ENCODE results near the gene TIPRL. TPM values are rescaled to one million over a fixed set of nuclear protein-coding genes. Genes with fewer than 3 reads are reported as not detected.

Gene TIPRL
- total and polyA plus RNA-seq, 2 donors (not counting 1 experiment from before 2014, with no cell fraction given): 5.1 to 24.9 TPM

GRCh38 chr1:168227620-168228019, 48.9 kb downstream of the TIPRL start:
- Histone ChIP-seq H3K36me3 (replicated peaks in 1 of 2; ENCODE audit: control extremely low read depth in 1 of 2, control insufficient read depth in 1 of 2, extremely low read depth in 1 of 2, insufficient read depth in 2 of 2, low read length in 1 of 2) (peaks cover 0 to 31% of the 10 kb centered on the region in 2 experiments), H3K27me3 (replicated peaks in 1 of 4; ENCODE audit: control extremely low read depth in 1 of 4, control insufficient read depth in 3 of 4, insufficient read depth in 4 of 4, low read length in 3 of 4) (no peaks in the 10 kb centered on the region), H4K20me1 (ENCODE audit: control insufficient read depth, insufficient read depth, low read length, poor library complexity, severe bottlenecking) (peaks cover 59% of the 10 kb centered on the region), H2AFZ (ENCODE audit: insufficient read depth, low read depth, low read length, poor library complexity, severe bottlenecking) (no peak overlapping the region), H3K27ac (ENCODE audit: low read length in 2 of 2) (peak overlapping the region in 1 of 2 donors; percentile 91), H3K4me2 (replicated peaks; ENCODE audit: low read depth, low read length, poor library complexity, severe bottlenecking) (peak overlapping the region; percentile 85), H3K9me3 (ENCODE audit: control extremely low read depth in 1 of 3, control insufficient read depth in 2 of 3, insufficient read depth in 1 of 3, low read length in 2 of 3) (no peaks in the 10 kb centered on the region), H3K4me1 (ENCODE audit: control insufficient read depth in 2 of 2, insufficient read depth in 2 of 2, low read length in 2 of 2) (peaks cover 42 to 51% of the 10 kb centered on the region in 2 donors), H3K9ac (ENCODE audit: low read length) (peak overlapping the region; percentile 84), H3K79me2 (ENCODE audit: control insufficient read depth, insufficient read depth, low read length) (peaks cover 69% of the 10 kb centered on the region), H3K4me3 (ENCODE audit: control extremely low read depth in 1 of 5, extremely low read depth in 1 of 5, insufficient read depth in 1 of 5, low read depth in 2 of 5, low read length in 4 of 5) (peak overlapping the region in 4 of 5 experiments; percentile 9 to 89 (median 78))
- no peak for ATAC-seq (ENCODE audit: low read depth)
- Mint-ChIP-seq H3K4me3 (peak overlapping the region; percentile 89), H3K27me3 (no peaks in the 10 kb centered on the region), H3K4me1 (peaks cover 62% of the 10 kb centered on the region), H3K27ac (peak overlapping the region; percentile 98), H3K9me3 (ENCODE audit: insufficient read depth) (no peaks in the 10 kb centered on the region)
- WGBS (ENCODE audit: insufficient coverage): 77% methylated on average over 5 of the region's 7 CpGs
- CTCF ChIA-PET: interaction anchor here (0.7 to 3.3 kb wide), 4 partner anchors 8 to 1121 kb away, joined by 3 to 13 read pairs (median 4); no protein-coding TSS in a partner anchor
- POLR2A ChIA-PET: no interaction called here
- intact Hi-C loops (cut with micrococcal nuclease): loop anchor here (2.0 to 5.0 kb wide), 3 partner anchors 115 to 1140 kb away; partner anchors contain the start of genes BLZF1, DCAF6, MPC2 and NME7
- TF ChIP-seq CTCF (IDR thresholded peaks at IDR 0.05): no peak
- no peak for DNase-seq

GRCh38 chr1:168229893-168230292, 51.1 kb downstream of the TIPRL start:
- Histone ChIP-seq H3K9me3 (ENCODE audit: control extremely low read depth in 1 of 3, control insufficient read depth in 2 of 3, insufficient read depth in 1 of 3, low read length in 2 of 3) (no peaks in the 10 kb centered on the region), H3K9ac (ENCODE audit: low read length) (no peak overlapping the region), H2AFZ (ENCODE audit: insufficient read depth, low read depth, low read length, poor library complexity, severe bottlenecking) (no peak overlapping the region), H3K36me3 (replicated peaks in 1 of 2; ENCODE audit: control extremely low read depth in 1 of 2, control insufficient read depth in 1 of 2, extremely low read depth in 1 of 2, insufficient read depth in 2 of 2, low read length in 1 of 2) (peaks cover 0 to 52% of the 10 kb centered on the region in 2 experiments), H3K27ac (ENCODE audit: low read length in 2 of 2) (peak overlapping the region in 1 of 2 donors; percentile 60), H3K4me3 (ENCODE audit: control extremely low read depth in 1 of 5, extremely low read depth in 1 of 5, insufficient read depth in 1 of 5, low read depth in 2 of 5, low read length in 4 of 5) (no peak overlapping the region), H3K4me1 (ENCODE audit: control insufficient read depth in 2 of 2, insufficient read depth in 2 of 2, low read length in 2 of 2) (peaks cover 38 to 47% of the 10 kb centered on the region in 2 donors), H3K79me2 (ENCODE audit: control insufficient read depth, insufficient read depth, low read length) (peaks cover 92% of the 10 kb centered on the region), H3K27me3 (replicated peaks in 1 of 4; ENCODE audit: control extremely low read depth in 1 of 4, control insufficient read depth in 3 of 4, insufficient read depth in 4 of 4, low read length in 3 of 4) (no peaks in the 10 kb centered on the region), H3K4me2 (replicated peaks; ENCODE audit: low read depth, low read length, poor library complexity, severe bottlenecking) (peak overlapping the region; percentile 85), H4K20me1 (ENCODE audit: control insufficient read depth, insufficient read depth, low read length, poor library complexity, severe bottlenecking) (peaks cover 82% of the 10 kb centered on the region)
- Mint-ChIP-seq H3K4me3 (peak overlapping the region; percentile 89), H3K27ac (peak overlapping the region; percentile 46), H3K4me1 (peaks cover 70% of the 10 kb centered on the region), H3K9me3 (ENCODE audit: insufficient read depth) (no peaks in the 10 kb centered on the region), H3K27me3 (no peaks in the 10 kb centered on the region)
- TF ChIP-seq CTCF (IDR thresholded peaks at IDR 0.05) (no peak), EZH2 (IDR thresholded peaks at IDR 0.05; ENCODE audit: borderline replicate concordance, insufficient read depth, low read depth, low read length, poor library complexity, severe bottlenecking) (no peak)
- POLR2A ChIA-PET: interaction anchor here (1.1 kb wide), 1 partner anchor 50 kb away, joined by 9 read pairs; no protein-coding TSS in a partner anchor
- ATAC-seq (ENCODE audit: low read depth) (no peak), DNase-seq (no peak)
- WGBS (ENCODE audit: insufficient coverage): no CpG with 5 or more reads among the region's 4 CpGs
- CTCF ChIA-PET: no interaction called here
- intact Hi-C loops (cut with micrococcal nuclease): loop anchor here (5.0 kb wide), 2 partner anchors 112 to 1137 kb away; partner anchors contain the start of genes BLZF1 and NME7

Data from B cell (primary cell).